Ovary (tissue), 3 donors: ENCODE data around the gene TP53BP1.

ENCODE experiments used
- CTCF ChIP-seq, 3 donors: fragments of 450-650 bp in 2 of 3; fragments of 200-600 bp in 1 of 3; IDR thresholded peaks; one replicate each; pipeline versions ENCODE4 v1.5.1 to v1.8.0; 2016 to 2022; ENCODE audit warnings: antibody characterized with exemption in 3 of 3, mild to moderate bottlenecking in 1 of 3
- EP300 ChIP-seq: sonication (generic); formaldehyde crosslinking; IDR thresholded peaks from one replicate; pipeline ENCODE4 v1.6.1; 2017; ENCODE audit warnings: antibody characterized with exemption
- donor health status: DM: no; HTN: no; CAD: no.

GRCh38 chr15:43518197-43518761, 25.3 kb upstream of the TP53BP1 start:
- TF ChIP-seq CTCF (IDR thresholded peaks at IDR 0.05) (no peak), EP300 (no peak)
